IMR-90 (cell line): ENCODE measurements around the gene FH. TPM values are rescaled to one million over a fixed set of nuclear protein-coding genes. Genes with fewer than 3 reads are reported as not detected.

Experiments used
- ATAC-seq: fragments of 200-7000 bp; cut with Tn5 transposase; 2 replicates; pipeline ENCODE4 v1.9.1; 2020; ENCODE audit warnings: low read depth, mild to moderate bottlenecking, moderate library complexity
- Bru-seq: library from RNA; stranded (reverse); fragments of 400-500 nt; gene quantifications from one replicate; lab custom pipeline; 2021; lab: Mats Ljungman, UMichigan
- BruChase-seq, 2 experiments: library from RNA; stranded (reverse); fragments of 400-500 nt; gene quantifications; one replicate each; lab custom pipeline; 2021; lab: Mats Ljungman, UMichigan
- BruUV-seq: library from RNA; stranded (reverse); fragments of 400-500 nt; replicated peaks from 2 replicates; lab custom pipeline; 2021; lab: Mats Ljungman, UMichigan
- CTCF ChIA-PET: fragments of 300-600 bp; formaldehyde crosslinking; extraction: SDS; loops from one replicate; lab custom pipeline; 2021; ENCODE audit warnings: antibody characterized with exemption; lab: Yijun Ruan, JAX
- POLR2A ChIA-PET: fragments of 300-600 bp; sonication (Branson Sonifier 250); formaldehyde crosslinking; loops from one replicate; lab custom pipeline; 2022; ENCODE audit warnings: antibody characterized with exemption; ENCODE audit not compliant: unreplicated experiment; lab: Charles Lee
- DNase-seq: peaks from one replicate; pipeline ENCODE4 v3.0.0; 2013
- H2AFZ ChIP-seq: replicated peaks from 2 replicates; pipeline ENCODE3; 2013; ENCODE audit warnings: low read length, mild to moderate bottlenecking; ENCODE audit not compliant: poor library complexity
- H2AK5ac ChIP-seq: 2 replicates; pipeline ENCODE4 v1.6.1; 2013; ENCODE audit warnings: low read depth, low read length, inconsistent platforms
- H2AK9ac ChIP-seq: replicated peaks from 2 replicates; pipeline ENCODE3; 2013; ENCODE audit warnings: mild to moderate bottlenecking, low read depth, low read length, moderate library complexity; ENCODE audit not compliant: poor library complexity
- H2BK120ac ChIP-seq: 2 replicates; pipeline ENCODE4 v1.6.1; 2013; ENCODE audit warnings: low read depth, low read length, inconsistent platforms
- H2BK15ac ChIP-seq: 3 replicates; pipeline ENCODE4 v1.6.1; 2013; ENCODE audit warnings: low read depth, low read length, inconsistent platforms
- H2BK20ac ChIP-seq: 2 replicates; pipeline ENCODE4 v1.6.1; 2013; ENCODE audit warnings: low read depth, mild to moderate bottlenecking, inconsistent platforms, low read length, moderate library complexity
- H2BK5ac ChIP-seq: 2 replicates; pipeline ENCODE4 v1.6.1; 2013; ENCODE audit warnings: mild to moderate bottlenecking, low read depth, low read length, inconsistent platforms; ENCODE audit not compliant: poor library complexity, severe bottlenecking
- H3K14ac ChIP-seq: replicated peaks from 2 replicates; pipeline ENCODE4 v1.6.1; 2013; ENCODE audit warnings: low read depth, low read length, inconsistent platforms
- H3K18ac ChIP-seq: 2 replicates; pipeline ENCODE4 v1.6.1; 2013; ENCODE audit warnings: low read depth, low read length, control low read depth
- H3K23ac ChIP-seq: 2 replicates; pipeline ENCODE4 v1.6.1; 2013; ENCODE audit warnings: low read depth, low read length, inconsistent platforms
- H3K27ac ChIP-seq: 2 replicates; pipeline ENCODE4 v1.5.1; 2013; ENCODE audit warnings: mild to moderate bottlenecking, control low read depth, low read length; ENCODE audit not compliant: insufficient read depth
- H3K27me3 ChIP-seq: 2 replicates; pipeline ENCODE4 v1.6.1; 2013; ENCODE audit warnings: low read length; ENCODE audit not compliant: control insufficient read depth, insufficient read depth
- H3K36me3 ChIP-seq: 2 replicates; pipeline ENCODE4 v1.6.1; 2013; ENCODE audit warnings: low read length, mixed read lengths; ENCODE audit not compliant: control insufficient read depth, insufficient read depth
- H3K4ac ChIP-seq: 2 replicates; pipeline ENCODE4 v1.6.1; 2013; ENCODE audit warnings: low read depth, low read length, inconsistent platforms
- H3K4me1 ChIP-seq: 2 replicates; pipeline ENCODE4 v1.6.1; 2013; ENCODE audit warnings: low read length, mixed read lengths; ENCODE audit not compliant: control insufficient read depth, insufficient read depth
- H3K4me2 ChIP-seq: 2 replicates; pipeline ENCODE4 v1.6.1; 2013; ENCODE audit warnings: low read depth, mild to moderate bottlenecking, control low read depth, low read length, moderate library complexity
- H3K4me3 ChIP-seq: 2 replicates; pipeline ENCODE4 v1.5.1; 2013; ENCODE audit warnings: low read depth, mild to moderate bottlenecking, control low read depth, low read length, moderate library complexity; ENCODE audit not compliant: insufficient read depth
- H3K56ac ChIP-seq: 2 replicates; pipeline ENCODE4 v1.6.1; 2013; ENCODE audit warnings: low read length, inconsistent platforms; ENCODE audit not compliant: insufficient read depth; ENCODE audit errors: extremely low read depth
- H3K79me1 ChIP-seq, 2 experiments: 2 replicates each; pipeline ENCODE4 v1.6.1; 2013; ENCODE audit warnings: low read length in 2 of 2, inconsistent platforms in 1 of 2, low read depth in 1 of 2
- H3K9ac ChIP-seq: 2 replicates; pipeline ENCODE4 v1.6.1; 2013; ENCODE audit warnings: low read depth, low read length, control low read depth
- H3K9me1 ChIP-seq: 2 replicates; pipeline ENCODE4 v1.6.1; 2013; ENCODE audit warnings: low read length, inconsistent platforms; ENCODE audit not compliant: insufficient read depth
- H3K9me3 ChIP-seq: 2 replicates; pipeline ENCODE4 v1.6.1; 2013; ENCODE audit warnings: low read length; ENCODE audit not compliant: control insufficient read depth, insufficient read depth
- H4K20me1 ChIP-seq: 2 replicates; pipeline ENCODE4 v1.6.1; 2013; ENCODE audit warnings: low read length, inconsistent platforms; ENCODE audit not compliant: insufficient read depth
- H4K5ac ChIP-seq: 2 replicates; pipeline ENCODE4 v1.6.1; 2013; ENCODE audit warnings: mild to moderate bottlenecking, low read depth, low read length, control low read depth
- H4K8ac ChIP-seq, 2 experiments: 2 replicates each; pipeline ENCODE4 v1.6.1; 2013; ENCODE audit warnings: low read depth in 2 of 2, low read length in 2 of 2, control low read depth in 1 of 2, inconsistent platforms in 1 of 2
- H4K91ac ChIP-seq: 2 replicates; pipeline ENCODE4 v1.6.1; 2013; ENCODE audit warnings: low read depth, low read length, inconsistent platforms; ENCODE audit not compliant: insufficient read depth
- CHD1 ChIP-seq: IDR thresholded peaks from 2 replicates; pipeline ENCODE4 v1.6.1; 2012; ENCODE audit warnings: low read depth, low read length, improper control_type of control experiment
- MXI1 ChIP-seq: IDR thresholded peaks from 2 replicates; pipeline ENCODE4 v1.6.1; 2012; ENCODE audit warnings: low read depth, mild to moderate bottlenecking, low read length, moderate library complexity, borderline replicate concordance
- POLR2A ChIP-seq: IDR thresholded peaks from 2 replicates; pipeline ENCODE4 v1.6.1; 2012; ENCODE audit warnings: mild to moderate bottlenecking, low read depth, low read length
- RAD21 ChIP-seq: IDR thresholded peaks from 2 replicates; pipeline ENCODE4 v1.6.1; 2012; ENCODE audit warnings: low read length, improper control_type of control experiment
- RCOR1 ChIP-seq: IDR thresholded peaks from 2 replicates; pipeline ENCODE4 v1.6.1; 2012; ENCODE audit warnings: mild to moderate bottlenecking, low read length, improper control_type of control experiment; ENCODE audit not compliant: insufficient replicate concordance
- SMC3 ChIP-seq: fragments of 150-350 bp; IDR thresholded peaks from 2 replicates; pipeline ENCODE4 v1.6.1; 2016; ENCODE audit warnings: low read depth, mild to moderate bottlenecking, antibody characterized with exemption, low read length, moderate library complexity
- WGBS, 2 experiments: methylation state at CpG; one replicate each; pipeline versions ENCODE4 v1.1.5 to v1.1.7; 2013; ENCODE audit warnings: missing lambda C conversion rate in 2 of 2; ENCODE audit not compliant: insufficient read length in 1 of 2; ENCODE audit errors: extremely low coverage in 2 of 2; 5-methylcytosine and 5-hydroxymethylcytosine counted together
- dilution Hi-C: fragments of 300-500 bp; cut with HindIII; formaldehyde crosslinking; loops from one replicate; pipeline ENCODE4 v1.14.3; 2018; ENCODE audit warnings: low sequenced_read_pairs; ENCODE audit not compliant: unreplicated experiment
- in situ Hi-C: fragments of 300-500 bp; cut with MboI; formaldehyde crosslinking; loops from 3 replicates; pipeline ENCODE4 v1.14.3; 2019; ENCODE audit warnings: low sequenced_read_pairs, inconsistent platforms, mixed read lengths
- intact Hi-C: fragments of 100-400 bp; cut with micrococcal nuclease; formaldehyde crosslinking; loops from 2 replicates; pipeline ENCODE4 v1.10.0; 2022
- long read RNA-seq: library from polyadenylated mRNA; unstranded; transcript quantifications from one replicate; pipeline ENCODE4 v2.0.0, GENCODE V29; 2021; ENCODE audit not compliant: unreplicated experiment
- polyA plus RNA-seq, 3 experiments: library from polyadenylated mRNA; depleted of rRNA; stranded (reverse); fragments of >200 nt; gene quantifications; 2 replicates each; pipeline ENCODE4 v1.2.3, GENCODE V29; 2012; ENCODE audit warnings: low replicate concordance in 1 of 3
- total RNA-seq: library from RNA; depleted of rRNA; stranded (reverse); fragments of >200 nt; gene quantifications from 2 replicates; pipeline ENCODE4 v1.2.3, GENCODE V29; 2012; rRNA removed
- TF ChIP-seq, protein P1 (sequence below): fragments of 150-350 bp; IDR thresholded peaks from 2 replicates; pipeline ENCODE4 v1.6.1; 2017; ENCODE audit warnings: mild to moderate bottlenecking, antibody characterized with exemption, low read length, low read depth

FH gene
- 78.7 and 101 TPM in 2 replicates for total RNA-seq
- polyA plus RNA-seq (2012; rRNA removed), result 69.3 and 75.5 TPM in 2 replicates
- polyA plus RNA-seq (2012; cell fraction: cytosol; rRNA removed), result 26.7 and 29.8 TPM in 2 replicates
- 16.3 and 55.7 TPM in 2 replicates for polyA plus RNA-seq (2012; cell fraction: nucleus; rRNA removed; ENCODE audit: low replicate concordance)
- percentile 74 among the genes with signal in this experiment for Bru-seq, nascent RNA
- BruChase-seq, experiment 1, labeled RNA remaining after a 6-hour chase, result percentile 60 among the genes with signal in this experiment
- BruChase-seq, experiment 2, labeled RNA remaining after a 2-hour chase, result percentile 54 among the genes with signal in this experiment
- long read RNA-seq, transcript FH-201 (10 exons, 1,797 nt), result major isoform, 62 of 72 reads
- long read RNA-seq, partial matches to known transcripts, result 5 of 72 reads
- long read RNA-seq, other reads (novel, unspliced or antisense), result 5 of 72 reads

DNA sequence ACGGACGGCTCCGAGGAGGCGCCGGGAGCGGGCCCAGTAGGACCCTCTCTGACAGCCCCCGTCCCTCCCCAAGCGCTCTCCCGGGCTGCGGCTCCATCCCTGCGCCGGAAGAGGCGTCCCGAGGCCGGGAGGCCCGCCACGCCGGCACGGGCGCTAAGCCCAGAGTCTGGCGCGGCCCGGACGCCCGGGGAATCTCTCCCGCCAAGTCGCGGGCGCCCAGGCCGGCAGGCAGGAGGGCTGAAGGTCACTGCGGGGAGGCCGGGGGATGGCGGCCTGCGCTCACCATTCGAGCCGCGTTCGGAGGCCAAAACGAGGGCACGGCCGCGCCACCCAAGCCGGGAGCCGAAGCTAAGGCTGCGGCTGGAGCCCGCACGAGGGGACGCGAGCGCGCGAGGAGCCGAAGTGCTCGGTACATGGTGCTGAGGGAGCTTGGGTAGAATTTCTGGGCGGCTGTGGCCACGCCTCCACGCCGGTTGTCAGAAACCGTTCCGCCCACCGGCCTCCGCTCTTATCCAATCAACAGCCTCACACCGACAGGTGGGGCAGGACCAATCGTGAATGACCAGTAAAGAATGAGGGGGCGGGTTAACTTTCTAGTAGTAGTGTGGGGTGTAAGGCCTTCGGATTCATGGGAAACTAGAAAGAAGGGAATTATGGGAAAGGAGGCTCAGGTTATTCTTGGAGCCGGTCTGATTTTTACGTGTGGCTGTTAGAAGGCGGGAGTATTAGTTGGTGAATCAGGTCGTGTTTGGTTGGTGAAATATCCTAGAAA lies at the start of gene FH:
TSS of gene FH (minus strand) at position 448 of the 772 bp plus-strand sequence. CDS start at position 415, 33 bp downstream.
- Histone ChIP-seq H3K4me1 (0 out of 2 replicates have a peak, but pooled peaks cover 2% of the 10 kb centered on the region), H3K56ac (peak within 1 kb of the TSS; percentile 82; the same call in 1 of the 2 replicates), H2AK5ac (no peak within 1 kb of the TSS), H4K5ac (peak within 1 kb of the TSS; percentile 3; the same call in 1 of the 2 replicates), H2AK9ac (peak within 1 kb of the TSS; percentile 95), H4K8ac (peak within 1 kb of the TSS; percentile 57 to 61; a peak in 3 of 4 replicates), H2BK5ac (peak within 1 kb of the TSS; percentile 71), H2BK120ac (no peak within 1 kb of the TSS), H3K4ac (peak within 1 kb of the TSS; percentile 64; the same call in 1 of the 2 replicates), H2AFZ (peak within 1 kb of the TSS; percentile 98), H3K9me3 (no peaks in the 10 kb centered on the region), H3K18ac (no peak within 1 kb of the TSS), H2BK20ac (no peak within 1 kb of the TSS), H3K14ac (peak within 1 kb of the TSS; percentile 74), H3K4me3 (peak within 1 kb of the TSS; percentile 94), H2BK15ac (no peak within 1 kb of the TSS), H3K23ac (peak within 1 kb of the TSS; percentile 77), H3K36me3 (no peaks in the 10 kb centered on the region), H4K91ac (0 out of 2 replicates have a peak within 1 kb of the TSS, but pooled peaks have one; percentile 13), H3K9ac (peak within 1 kb of the TSS; percentile 67), H3K27me3 (peaks cover 8% of the 10 kb centered on the region), H4K20me1 (no peaks in the 10 kb centered on the region), H3K4me2 (peak within 1 kb of the TSS; percentile 96), H3K79me1 (peaks cover 7 to 23% of the 10 kb centered on the region in 2 experiments; a peak in 2 of 4 replicates), H3K27ac (peak within 1 kb of the TSS; percentile 77), H3K9me1 (no peaks in the 10 kb centered on the region)
- 0% methylated on average over 22 of the region's 70 CpGs; no CpG with 5 or more reads in 1 of the 2 experiments for WGBS, 2 experiments
- ChIA-PET CTCF (interaction anchor here (0.5 kb wide), 1 partner anchor 324 kb away, joined by 3 read pairs; no protein-coding TSS in a partner anchor), POLR2A (no interaction called here)
- intact Hi-C loops (no loop called here), in situ Hi-C loops (loop anchor here (5.0 to 25.0 kb wide), 2 partner anchors 318 to 1332 kb away; no protein-coding TSS in a partner anchor), dilution Hi-C loops (no loop called here)
- TF ChIP-seq RAD21, result no peak
- peak; percentile 82; the same call in 1 of the 2 replicates for TF ChIP-seq MXI1
- TF ChIP-seq RCOR1, result peak; percentile 37
- peak; percentile 79 for TF ChIP-seq POLR2A
- no peak for TF ChIP-seq CHD1
- TF ChIP-seq SMC3, result no peak
- TF ChIP-seq, protein P1, sequence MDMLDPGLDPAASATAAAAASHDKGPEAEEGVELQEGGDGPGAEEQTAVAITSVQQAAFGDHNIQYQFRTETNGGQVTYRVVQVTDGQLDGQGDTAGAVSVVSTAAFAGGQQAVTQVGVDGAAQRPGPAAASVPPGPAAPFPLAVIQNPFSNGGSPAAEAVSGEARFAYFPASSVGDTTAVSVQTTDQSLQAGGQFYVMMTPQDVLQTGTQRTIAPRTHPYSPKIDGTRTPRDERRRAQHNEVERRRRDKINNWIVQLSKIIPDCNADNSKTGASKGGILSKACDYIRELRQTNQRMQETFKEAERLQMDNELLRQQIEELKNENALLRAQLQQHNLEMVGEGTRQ, result peak; percentile 41; the same call in 1 of the 2 replicates
- no TSS peak for BruUV-seq
- peak; percentile 98 for DNase-seq
- peak; percentile 98 for ATAC-seq
